SK-N-SH (cell line): ENCODE results near the gene COQ8B. TPM values are rescaled to one million over a fixed set of nuclear protein-coding genes. Genes with fewer than 3 reads are reported as not detected.

ENCODE experiments used
- CTCF ChIA-PET: fragments of 300-600, 350-600 bp; formaldehyde crosslinking; extraction: SDS; loops from one replicate; lab custom pipeline; 2021; lab: Yijun Ruan, JAX
- POLR2A ChIA-PET: fragments of 350-600 bp; sonication (Branson Sonifier 250); formaldehyde crosslinking; extraction: SDS; loops from one replicate; lab custom pipeline; 2020; ENCODE audit warnings: antibody characterized with exemption, inconsistent platforms; lab: Yijun Ruan, JAX
- DNase-seq: peaks from one replicate; pipeline ENCODE4 v3.0.0; 2012
- H2AFZ ChIP-seq: fragments of 200-600 bp; sonication (generic); 2 replicates; pipeline ENCODE4 v1.8.1; 2016; ENCODE audit warnings: antibody characterized with exemption, mild to moderate bottlenecking, low read depth
- H3F3A ChIP-seq: fragments of 200-600 bp; sonication (generic); replicated peaks from 2 replicates; pipeline ENCODE3; 2016; ENCODE audit warnings: antibody characterized with exemption, mild to moderate bottlenecking; ENCODE audit not compliant: insufficient read depth
- H3K27ac ChIP-seq, 2 experiments: fragments of 200-500 bp in 1 of 2; fragments of 200-600 bp in 1 of 2; sonication (Bioruptor generic) in 1 of 2; sonication (generic), shearing (Covaris generic) in 1 of 2; 2 replicates each; pipeline versions ENCODE4 v1.5.1 to v1.6.1; 2014 to 2016; ENCODE audit warnings: low read depth in 2 of 2, inconsistent platforms in 1 of 2, low read length in 1 of 2, mild to moderate bottlenecking in 1 of 2, mixed read lengths in 1 of 2
- H3K27me3 ChIP-seq: fragments of 200-600 bp; sonication (generic), shearing (Covaris generic); 2 replicates; pipeline ENCODE4 v1.6.1; 2016; ENCODE audit warnings: mixed run types; ENCODE audit not compliant: insufficient read depth
- H3K36me3 ChIP-seq, 2 experiments: fragments of 200-500 bp in 1 of 2; fragments of 200-600 bp in 1 of 2; sonication (Bioruptor generic) in 1 of 2; sonication (generic) in 1 of 2; replicated peaks in 1 of 2; 2 replicates each; pipeline versions ENCODE3 to v1.5.1; 2014 to 2016; ENCODE audit warnings: low read length in 1 of 2, mild to moderate bottlenecking in 1 of 2; ENCODE audit not compliant: insufficient read depth in 2 of 2, control insufficient read depth in 1 of 2
- H3K4me1 ChIP-seq, 2 experiments: fragments of 200-500 bp in 1 of 2; fragments of 200-600 bp in 1 of 2; sonication (Bioruptor generic) in 1 of 2; sonication (generic), shearing (Covaris generic) in 1 of 2; 2 replicates each; pipeline versions ENCODE4 v1.5.1 to v1.6.1; 2014 to 2016; ENCODE audit warnings: low read depth in 1 of 2, low read length in 1 of 2, mixed run types in 1 of 2; ENCODE audit not compliant: insufficient read depth in 2 of 2, control insufficient read depth in 1 of 2
- H3K4me2 ChIP-seq: fragments of 200-600 bp; sonication (generic), shearing (Covaris generic); 2 replicates; pipeline ENCODE4 v1.6.1; 2017; ENCODE audit warnings: mixed run types
- H3K4me3 ChIP-seq, 2 experiments: fragments of 200-500 bp in 1 of 2; fragments of 200-600 bp in 1 of 2; sonication (Bioruptor generic) in 1 of 2; sonication (generic), shearing (Covaris generic) in 1 of 2; 2 replicates each; pipeline versions ENCODE4 v1.5.1 to v1.8.1; 2014 to 2016; ENCODE audit warnings: low read depth in 2 of 2, inconsistent platforms in 1 of 2, low read length in 1 of 2, mild to moderate bottlenecking in 1 of 2, mixed read lengths in 1 of 2, moderate library complexity in 1 of 2
- H3K79me2 ChIP-seq: fragments of 200-600 bp; sonication (generic); 2 replicates; pipeline ENCODE4 v1.8.1; 2017; ENCODE audit warnings: mild to moderate bottlenecking; ENCODE audit not compliant: insufficient read depth
- H3K9ac ChIP-seq: fragments of 200-600 bp; sonication (generic); 2 replicates; pipeline ENCODE4 v1.6.1; 2017; ENCODE audit warnings: mixed run types
- H3K9me2 ChIP-seq: fragments of 200-600 bp; sonication (generic); 2 replicates; pipeline ENCODE4 v1.6.1; 2017; ENCODE audit warnings: mixed run types
- H3K9me3 ChIP-seq: fragments of 200-600 bp; sonication (generic); 2 replicates; pipeline ENCODE4 v1.6.1; 2017; ENCODE audit warnings: mixed run types, mild to moderate bottlenecking, moderate library complexity
- H4K20me1 ChIP-seq: fragments of 200-600 bp; sonication (generic); 2 replicates; pipeline ENCODE4 v1.6.1; 2017; ENCODE audit warnings: mild to moderate bottlenecking, mixed run types; ENCODE audit not compliant: insufficient read depth
- EP300 ChIP-seq, 2 experiments: IDR thresholded peaks; 2 replicates each; pipeline versions ENCODE4 v1.4.0 to v1.6.1; 2012; ENCODE audit warnings: borderline replicate concordance in 1 of 2, low read depth in 1 of 2, low read length in 1 of 2
- FOSL2 ChIP-seq: IDR thresholded peaks from 2 replicates; pipeline ENCODE4 v1.4.0; 2012; ENCODE audit warnings: low read depth, mild to moderate bottlenecking, moderate library complexity, borderline replicate concordance
- FOXJ3 ChIP-seq: sonication (generic); formaldehyde crosslinking; IDR thresholded peaks from 2 replicates; pipeline ENCODE4 v1.5.1; 2020; ENCODE audit warnings: mild to moderate bottlenecking, missing genetic modification reagents
- FOXM1 ChIP-seq: IDR thresholded peaks from 2 replicates; pipeline ENCODE4 v1.4.0; 2012; ENCODE audit warnings: low read depth, mild to moderate bottlenecking
- GABPA ChIP-seq: IDR thresholded peaks from 2 replicates; pipeline ENCODE4 v1.4.0; 2012; ENCODE audit warnings: low read depth, mild to moderate bottlenecking
- GATA2 ChIP-seq: sonication (generic); formaldehyde crosslinking; IDR thresholded peaks from 2 replicates; pipeline ENCODE4 v1.5.0; 2020; ENCODE audit warnings: mild to moderate bottlenecking, missing genetic modification reagents
- JUND ChIP-seq: IDR thresholded peaks from 2 replicates; pipeline ENCODE4 v1.4.0; 2012
- MEF2A ChIP-seq: IDR thresholded peaks from 2 replicates; pipeline ENCODE4 v1.4.0; 2012; ENCODE audit warnings: low read depth, borderline replicate concordance
- MXI1 ChIP-seq: IDR thresholded peaks from 2 replicates; pipeline ENCODE4 v1.6.1; 2012; ENCODE audit warnings: mild to moderate bottlenecking, low read depth, low read length, improper control_type of control experiment
- RAD21 ChIP-seq: IDR thresholded peaks from 2 replicates; pipeline ENCODE4 v1.6.1; 2012; ENCODE audit warnings: mild to moderate bottlenecking, low read length
- RCOR1 ChIP-seq: fragments of 150-350 bp; IDR thresholded peaks from 2 replicates; pipeline ENCODE4 v1.6.1; 2017; ENCODE audit warnings: antibody characterized with exemption, low read length
- RFX5 ChIP-seq: IDR thresholded peaks from 2 replicates; pipeline ENCODE4 v1.6.1; 2012; ENCODE audit warnings: mild to moderate bottlenecking, improper control_type of control experiment, low read length
- SIN3A ChIP-seq: IDR thresholded peaks from 2 replicates; pipeline ENCODE4 v1.6.1; 2012; ENCODE audit warnings: low read depth, mild to moderate bottlenecking, low read length, moderate library complexity, borderline replicate concordance
- SMC3 ChIP-seq: IDR thresholded peaks from 2 replicates; pipeline ENCODE4 v1.6.1; 2012; ENCODE audit warnings: low read depth, low read length, improper control_type of control experiment
- TAF1 ChIP-seq: IDR thresholded peaks from 2 replicates; pipeline ENCODE4 v1.6.1; 2012; ENCODE audit warnings: low read depth, mild to moderate bottlenecking, low read length, moderate library complexity, borderline replicate concordance
- YY1 ChIP-seq: IDR thresholded peaks from 2 replicates; pipeline ENCODE4 v1.4.0; 2012; ENCODE audit warnings: low read depth, mild to moderate bottlenecking
- WGBS: methylation state at CpG from one replicate; pipeline ENCODE4 v1.1.6; 2017; ENCODE audit warnings: low lambda C conversion rate; 5-methylcytosine and 5-hydroxymethylcytosine counted together
- polyA plus RNA-seq, 3 experiments: library from polyadenylated mRNA; depleted of rRNA; stranded (reverse); fragments of >200 nt; gene quantifications; 2 replicates each; pipeline ENCODE4 v1.2.3, GENCODE V29; 2012
- TF ChIP-seq, protein P1 (sequence below): IDR thresholded peaks from 2 replicates; pipeline ENCODE4 v1.4.0; 2012; ENCODE audit warnings: low read depth, borderline replicate concordance
- TF ChIP-seq, protein P2 (sequence below): IDR thresholded peaks from 2 replicates; pipeline ENCODE4 v1.4.0; 2012; ENCODE audit warnings: low read depth
- TF ChIP-seq, protein P3 (sequence below): IDR thresholded peaks from 2 replicates; pipeline ENCODE4 v1.4.0; 2012; ENCODE audit warnings: low read depth, borderline replicate concordance
- TF ChIP-seq, protein P4 (sequence below): fragments of 200-600 bp; sonication (generic); IDR thresholded peaks from 2 replicates; pipeline ENCODE4 v1.6.1; 2017; ENCODE audit warnings: antibody characterized with exemption, mild to moderate bottlenecking, moderate library complexity

The COQ8B gene
- polyA plus RNA-seq, 1 of the 3 experiments (the other 2 are of a cell fraction): 43.8 TPM

DNA sequence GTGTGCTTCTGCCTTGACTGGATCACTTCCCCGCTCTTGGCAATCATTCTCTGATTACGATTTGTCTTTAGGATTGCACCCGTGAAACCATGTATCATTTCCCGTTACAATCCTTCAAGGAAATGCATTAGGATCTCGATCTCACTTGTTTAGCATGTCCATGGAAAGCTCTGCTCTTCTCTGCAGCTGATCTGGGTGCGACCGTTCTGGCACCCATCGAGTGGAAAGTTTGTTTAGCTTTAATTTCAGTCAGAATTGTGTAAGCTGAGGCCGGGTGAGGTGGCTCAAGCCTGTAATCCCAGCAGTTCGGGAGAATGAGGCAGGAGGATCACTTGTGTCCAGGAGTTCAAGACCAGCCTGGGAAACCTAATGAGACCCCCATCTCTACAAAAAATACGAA is 57.1 kb downstream of the COQ8B start (continued):
- TF ChIP-seq FOXM1: no peak
- TF ChIP-seq, protein P1, sequence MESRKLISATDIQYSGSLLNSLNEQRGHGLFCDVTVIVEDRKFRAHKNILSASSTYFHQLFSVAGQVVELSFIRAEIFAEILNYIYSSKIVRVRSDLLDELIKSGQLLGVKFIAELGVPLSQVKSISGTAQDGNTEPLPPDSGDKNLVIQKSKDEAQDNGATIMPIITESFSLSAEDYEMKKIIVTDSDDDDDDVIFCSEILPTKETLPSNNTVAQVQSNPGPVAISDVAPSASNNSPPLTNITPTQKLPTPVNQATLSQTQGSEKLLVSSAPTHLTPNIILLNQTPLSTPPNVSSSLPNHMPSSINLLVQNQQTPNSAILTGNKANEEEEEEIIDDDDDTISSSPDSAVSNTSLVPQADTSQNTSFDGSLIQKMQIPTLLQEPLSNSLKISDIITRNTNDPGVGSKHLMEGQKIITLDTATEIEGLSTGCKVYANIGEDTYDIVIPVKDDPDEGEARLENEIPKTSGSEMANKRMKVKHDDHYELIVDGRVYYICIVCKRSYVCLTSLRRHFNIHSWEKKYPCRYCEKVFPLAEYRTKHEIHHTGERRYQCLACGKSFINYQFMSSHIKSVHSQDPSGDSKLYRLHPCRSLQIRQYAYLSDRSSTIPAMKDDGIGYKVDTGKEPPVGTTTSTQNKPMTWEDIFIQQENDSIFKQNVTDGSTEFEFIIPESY: no peak
- no peak for TF ChIP-seq TAF1
- TF ChIP-seq GABPA: no peak
- TF ChIP-seq, protein P2, sequence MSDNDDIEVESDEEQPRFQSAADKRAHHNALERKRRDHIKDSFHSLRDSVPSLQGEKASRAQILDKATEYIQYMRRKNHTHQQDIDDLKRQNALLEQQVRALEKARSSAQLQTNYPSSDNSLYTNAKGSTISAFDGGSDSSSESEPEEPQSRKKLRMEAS: no peak
- TF ChIP-seq, protein P3, sequence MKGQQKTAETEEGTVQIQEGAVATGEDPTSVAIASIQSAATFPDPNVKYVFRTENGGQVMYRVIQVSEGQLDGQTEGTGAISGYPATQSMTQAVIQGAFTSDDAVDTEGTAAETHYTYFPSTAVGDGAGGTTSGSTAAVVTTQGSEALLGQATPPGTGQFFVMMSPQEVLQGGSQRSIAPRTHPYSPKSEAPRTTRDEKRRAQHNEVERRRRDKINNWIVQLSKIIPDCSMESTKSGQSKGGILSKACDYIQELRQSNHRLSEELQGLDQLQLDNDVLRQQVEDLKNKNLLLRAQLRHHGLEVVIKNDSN: no peak
- TF ChIP-seq, protein P4, sequence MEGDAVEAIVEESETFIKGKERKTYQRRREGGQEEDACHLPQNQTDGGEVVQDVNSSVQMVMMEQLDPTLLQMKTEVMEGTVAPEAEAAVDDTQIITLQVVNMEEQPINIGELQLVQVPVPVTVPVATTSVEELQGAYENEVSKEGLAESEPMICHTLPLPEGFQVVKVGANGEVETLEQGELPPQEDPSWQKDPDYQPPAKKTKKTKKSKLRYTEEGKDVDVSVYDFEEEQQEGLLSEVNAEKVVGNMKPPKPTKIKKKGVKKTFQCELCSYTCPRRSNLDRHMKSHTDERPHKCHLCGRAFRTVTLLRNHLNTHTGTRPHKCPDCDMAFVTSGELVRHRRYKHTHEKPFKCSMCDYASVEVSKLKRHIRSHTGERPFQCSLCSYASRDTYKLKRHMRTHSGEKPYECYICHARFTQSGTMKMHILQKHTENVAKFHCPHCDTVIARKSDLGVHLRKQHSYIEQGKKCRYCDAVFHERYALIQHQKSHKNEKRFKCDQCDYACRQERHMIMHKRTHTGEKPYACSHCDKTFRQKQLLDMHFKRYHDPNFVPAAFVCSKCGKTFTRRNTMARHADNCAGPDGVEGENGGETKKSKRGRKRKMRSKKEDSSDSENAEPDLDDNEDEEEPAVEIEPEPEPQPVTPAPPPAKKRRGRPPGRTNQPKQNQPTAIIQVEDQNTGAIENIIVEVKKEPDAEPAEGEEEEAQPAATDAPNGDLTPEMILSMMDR: no peak
- no peak for TF ChIP-seq YY1
- no peak for TF ChIP-seq RAD21
- no peak for TF ChIP-seq MXI1
- TF ChIP-seq FOSL2: no peak
- no peak for TF ChIP-seq GATA2
- no peak for TF ChIP-seq RCOR1
- TF ChIP-seq RFX5: no peak
- no peak for TF ChIP-seq EP300 (IDR thresholded peaks at IDR 0.05; ENCODE audit: borderline replicate concordance in 1 of 2, low read depth in 1 of 2, low read length in 1 of 2)

DNA sequence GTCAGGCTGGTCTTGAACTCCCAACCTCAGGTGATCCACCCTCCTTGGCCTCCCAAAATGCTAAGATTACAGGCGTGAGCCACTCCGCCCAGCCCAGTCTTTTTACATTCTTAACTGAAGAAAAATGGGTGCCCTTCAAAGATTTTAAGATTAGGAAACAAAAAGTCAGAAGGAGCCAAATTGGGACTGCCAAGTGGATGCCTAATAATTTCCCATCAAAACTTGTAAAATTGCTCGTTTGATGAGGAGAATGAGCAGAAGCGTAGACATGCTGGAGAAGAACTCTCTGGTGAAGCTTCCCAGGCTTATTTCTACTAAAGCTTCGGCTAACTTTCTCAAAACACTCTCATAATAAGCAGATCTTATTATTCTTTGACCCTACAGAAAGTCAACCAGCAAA is 57.6 kb downstream of the COQ8B start:
- peaks cover 6% of the 10 kb centered on the region in 2 experiments; a peak in 3 of 4 replicates for H3K4me1 ChIP-seq
- no peak for DNase-seq
- H3K4me2 ChIP-seq: no peak overlapping the region
- H3K27ac ChIP-seq: no peak overlapping the region
- no peak overlapping the region; the same call in 1 of the 2 replicates for H2AFZ ChIP-seq
- 80% methylated on average over 5 of the region's 5 CpGs for WGBS
- POLR2A ChIA-PET: interaction anchor here (0.6 kb wide), 1 partner anchor 21 kb away, joined by 5 read pairs; no protein-coding TSS in a partner anchor
- no peaks in the 10 kb centered on the region for H3K36me3 ChIP-seq
- H4K20me1 ChIP-seq: no peaks in the 10 kb centered on the region
- H3K27me3 ChIP-seq: no peaks in the 10 kb centered on the region
- H3K9me3 ChIP-seq: no peaks in the 10 kb centered on the region
- H3K9ac ChIP-seq: no peak overlapping the region
- H3F3A ChIP-seq: peaks cover 9% of the 10 kb centered on the region
- no peak overlapping the region for H3K4me3 ChIP-seq
- H3K9me2 ChIP-seq: no peaks in the 10 kb centered on the region
- CTCF ChIA-PET: interaction anchor here (0.6 to 0.7 kb wide), 2 partner anchors 25 to 59 kb away, joined by 3 read pairs; no protein-coding TSS in a partner anchor
- H3K79me2 ChIP-seq: no peaks in the 10 kb centered on the region
- TF ChIP-seq RAD21 (no peak), FOXJ3 (CRISPR knock-in tag) (no peak), SMC3 (no peak), MEF2A (no peak), SIN3A (no peak), YY1 (no peak), JUND (no peak)
- TF ChIP-seq, protein P4: no peak
- TF ChIP-seq, protein P3: no peak
- TF ChIP-seq, protein P1: no peak
